ENCODE results near the gene SEC22C. TPM values are rescaled to one million over a fixed set of nuclear protein-coding genes. Genes with fewer than 3 reads are reported as not detected.
A peak's percentile ranks its signal among the peaks of the same experiment; 100 is the strongest.

Gene SEC22C
- 23.5 TPM for polyA plus RNA-seq (2013, experiment 1 of 2)
- 24.1 TPM for polyA plus RNA-seq (2013, experiment 2 of 2)

DNA sequence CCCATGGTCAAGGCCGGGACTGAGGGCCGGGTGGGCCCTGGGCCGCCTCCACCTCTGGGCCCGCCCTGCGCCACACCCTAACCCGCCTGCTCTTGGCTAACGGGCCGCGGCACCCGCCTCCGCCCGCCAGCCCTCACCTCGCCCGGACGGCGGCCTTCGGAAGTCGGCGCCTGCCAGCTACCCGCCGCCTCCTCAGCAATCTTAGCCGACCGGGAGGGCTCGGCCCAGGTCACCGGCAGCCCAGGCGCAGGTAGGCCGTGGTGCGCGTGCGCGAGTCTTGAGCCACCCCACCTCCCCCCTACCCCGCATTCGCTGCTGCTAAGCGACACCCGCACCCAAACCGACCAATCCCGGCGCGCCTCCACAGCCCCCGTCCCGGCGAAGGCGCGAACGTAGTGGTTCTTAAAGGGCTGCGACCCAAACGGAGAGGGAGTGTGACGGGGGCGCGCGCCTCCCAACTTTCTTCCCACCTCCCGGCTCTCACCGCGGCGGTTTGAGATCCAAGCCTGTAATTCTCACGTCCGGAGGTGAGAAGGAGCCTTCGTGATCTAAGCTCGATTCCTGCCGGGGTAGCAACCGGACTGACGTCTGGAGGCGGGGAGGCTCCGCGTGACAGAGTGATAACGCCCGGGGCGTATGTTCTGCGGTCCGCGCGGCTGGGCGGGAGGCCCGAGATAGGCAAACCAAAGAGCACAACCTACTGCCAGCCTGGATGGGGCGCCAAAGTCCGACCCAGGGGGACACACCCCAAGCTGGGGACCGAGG lies at the start of gene SEC22C:
Gene SEC22C (minus strand): TSS at position 259 of the 765 bp plus-strand sequence. CDS start 12,921 bp downstream, outside the sequence.
- H3K18ac ChIP-seq (ENCODE audit: low read length): peak within 1 kb of the TSS; percentile 73
- peak within 1 kb of the TSS; percentile 70 for H3K4ac ChIP-seq (ENCODE audit: low read depth, low read length)
- H3K27ac ChIP-seq (ENCODE audit: low read depth, low read length): peak within 1 kb of the TSS; percentile 91
- peak within 1 kb of the TSS; percentile 93 for H3K56ac ChIP-seq (ENCODE audit: low read length)
- no peak within 1 kb of the TSS for H4K5ac ChIP-seq (ENCODE audit: low read length)
- peak within 1 kb of the TSS; percentile 63 for H3K4me3 ChIP-seq (ENCODE audit: low read length)
- H2BK5ac ChIP-seq (ENCODE audit: low read length): no peak within 1 kb of the TSS
- H3K79me1 ChIP-seq (ENCODE audit: low read length): peaks cover 5% of the 10 kb centered on the region
- H3K4me2 ChIP-seq (ENCODE audit: low read length): peak within 1 kb of the TSS; percentile 77
- no peaks in the 10 kb centered on the region for H3K36me3 ChIP-seq (ENCODE audit: control insufficient read depth, insufficient read depth, low read length)
- H2AK5ac ChIP-seq (ENCODE audit: low read length): no peak within 1 kb of the TSS
- no peaks in the 10 kb centered on the region for H3K4me1 ChIP-seq (ENCODE audit: control insufficient read depth, low read depth, low read length)
- H4K8ac ChIP-seq (ENCODE audit: low read depth, low read length): peak within 1 kb of the TSS; percentile 42
- peak within 1 kb of the TSS; percentile 90 for H3K9ac ChIP-seq (ENCODE audit: low read length)
- H2BK120ac ChIP-seq (ENCODE audit: low read depth, low read length): no peak within 1 kb of the TSS
- H2BK15ac ChIP-seq (replicated peaks; ENCODE audit: low read depth): no peak within 1 kb of the TSS
- peak; percentile 98 for DNase-seq
- no CpG with 5 or more reads among the region's 77 CpGs for WGBS (ENCODE audit: extremely low coverage, insufficient coverage, low lambda C conversion rate)
- no peaks in the 10 kb centered on the region for H3K27me3 ChIP-seq (ENCODE audit: insufficient read depth, low read length, poor library complexity)
- peak within 1 kb of the TSS; percentile 48 for H3K23ac ChIP-seq (ENCODE audit: low read length)
- H3K79me2 ChIP-seq (ENCODE audit: control insufficient read depth, insufficient read depth, low read length): peaks cover 6% of the 10 kb centered on the region

- Histone ChIP-seq H3K4me3 (ENCODE audit: low read length) (no peak overlapping the region), H3K9ac (ENCODE audit: low read length) (no peak overlapping the region), H3K18ac (ENCODE audit: low read length) (no peak overlapping the region), H4K5ac (ENCODE audit: low read length) (no peak overlapping the region), H2BK120ac (ENCODE audit: low read depth, low read length) (no peak overlapping the region), H4K8ac (ENCODE audit: low read depth, low read length) (no peak overlapping the region), H2BK5ac (ENCODE audit: low read length) (no peak overlapping the region), H3K4ac (ENCODE audit: low read depth, low read length) (no peak overlapping the region), H3K23ac (ENCODE audit: low read length) (no peak overlapping the region), H2AK5ac (ENCODE audit: low read length) (no peak overlapping the region), H3K27ac (ENCODE audit: low read depth, low read length) (no peak overlapping the region), H2BK15ac (replicated peaks; ENCODE audit: low read depth) (no peak overlapping the region), H3K56ac (ENCODE audit: low read length) (no peak overlapping the region), H3K27me3 (ENCODE audit: insufficient read depth, low read length, poor library complexity) (no peaks in the 10 kb centered on the region), H3K36me3 (ENCODE audit: control insufficient read depth, insufficient read depth, low read length) (no peaks in the 10 kb centered on the region), H3K4me2 (ENCODE audit: low read length) (no peak overlapping the region), H3K4me1 (ENCODE audit: control insufficient read depth, low read depth, low read length) (no peaks in the 10 kb centered on the region), H3K79me2 (ENCODE audit: control insufficient read depth, insufficient read depth, low read length) (peaks cover 41% of the 10 kb centered on the region), H3K79me1 (ENCODE audit: low read length) (peaks cover 4% of the 10 kb centered on the region)
- WGBS (ENCODE audit: extremely low coverage, insufficient coverage, low lambda C conversion rate): no CpG with 5 or more reads among the region's 2 CpGs
- peak; percentile 37 for DNase-seq
These were observed 31.7 kb upstream of the SEC22C start for GRCh38 chr3:42613462-42613861.

GRCh38 chr3:42612928-42613327 lies 31.2 kb upstream of the SEC22C start:
- no CpG with 5 or more reads among the region's 3 CpGs for WGBS (ENCODE audit: extremely low coverage, insufficient coverage, low lambda C conversion rate)
- Histone ChIP-seq H3K36me3 (ENCODE audit: control insufficient read depth, insufficient read depth, low read length) (no peaks in the 10 kb centered on the region), H3K18ac (ENCODE audit: low read length) (no peak overlapping the region)

GRCh38 chr3:42612217-42612616 lies 30.4 kb upstream of the SEC22C start:
- H3K4me2 ChIP-seq (ENCODE audit: low read length): no peak overlapping the region
- H4K8ac ChIP-seq (ENCODE audit: low read depth, low read length): no peak overlapping the region
- no peak overlapping the region for H4K5ac ChIP-seq (ENCODE audit: low read length)
- no peak overlapping the region for H3K56ac ChIP-seq (ENCODE audit: low read length)
- H3K79me2 ChIP-seq (ENCODE audit: control insufficient read depth, insufficient read depth, low read length): peaks cover 51% of the 10 kb centered on the region
- H2BK15ac ChIP-seq (replicated peaks; ENCODE audit: low read depth): no peak overlapping the region
- DNase-seq: no peak
- no peaks in the 10 kb centered on the region for H3K36me3 ChIP-seq (ENCODE audit: control insufficient read depth, insufficient read depth, low read length)
- no peaks in the 10 kb centered on the region for H3K27me3 ChIP-seq (ENCODE audit: insufficient read depth, low read length, poor library complexity)
- H3K9ac ChIP-seq (ENCODE audit: low read length): no peak overlapping the region
- no peak overlapping the region for H3K4ac ChIP-seq (ENCODE audit: low read depth, low read length)
- H3K18ac ChIP-seq (ENCODE audit: low read length): no peak overlapping the region
- no peak overlapping the region for H3K27ac ChIP-seq (ENCODE audit: low read depth, low read length)
- no peak overlapping the region for H2BK120ac ChIP-seq (ENCODE audit: low read depth, low read length)
- no peak overlapping the region for H3K23ac ChIP-seq (ENCODE audit: low read length)
- no peak overlapping the region for H3K4me3 ChIP-seq (ENCODE audit: low read length)
- peaks cover 6% of the 10 kb centered on the region for H3K79me1 ChIP-seq (ENCODE audit: low read length)
- no CpG with 5 or more reads among the region's 1 CpG for WGBS (ENCODE audit: extremely low coverage, insufficient coverage, low lambda C conversion rate)
- H3K4me1 ChIP-seq (ENCODE audit: control insufficient read depth, low read depth, low read length): no peaks in the 10 kb centered on the region
- no peak overlapping the region for H2BK5ac ChIP-seq (ENCODE audit: low read length)
- no peak overlapping the region for H2AK5ac ChIP-seq (ENCODE audit: low read length)

More at GRCh38 chr3:42612928-42613327, 31.2 kb upstream of the SEC22C start:
- Histone ChIP-seq H3K4ac (ENCODE audit: low read depth, low read length) (no peak overlapping the region), H3K79me1 (ENCODE audit: low read length) (peaks cover 6% of the 10 kb centered on the region), H3K4me1 (ENCODE audit: control insufficient read depth, low read depth, low read length) (no peaks in the 10 kb centered on the region), H3K9ac (ENCODE audit: low read length) (no peak overlapping the region), H3K56ac (ENCODE audit: low read length) (no peak overlapping the region), H2BK15ac (replicated peaks; ENCODE audit: low read depth) (no peak overlapping the region), H3K23ac (ENCODE audit: low read length) (no peak overlapping the region), H3K27me3 (ENCODE audit: insufficient read depth, low read length, poor library complexity) (no peaks in the 10 kb centered on the region), H4K5ac (ENCODE audit: low read length) (no peak overlapping the region), H3K79me2 (ENCODE audit: control insufficient read depth, insufficient read depth, low read length) (peaks cover 46% of the 10 kb centered on the region), H2BK120ac (ENCODE audit: low read depth, low read length) (no peak overlapping the region), H3K27ac (ENCODE audit: low read depth, low read length) (no peak overlapping the region), H3K4me3 (ENCODE audit: low read length) (no peak overlapping the region), H2BK5ac (ENCODE audit: low read length) (no peak overlapping the region), H4K8ac (ENCODE audit: low read depth, low read length) (no peak overlapping the region), H2AK5ac (ENCODE audit: low read length) (no peak overlapping the region), H3K4me2 (ENCODE audit: low read length) (no peak overlapping the region)
- DNase-seq: no peak

GRCh38 chr3:42610976-42611375 lies 29.2 kb upstream of the SEC22C start:
- Histone ChIP-seq H3K79me1 (ENCODE audit: low read length) (peaks cover 6% of the 10 kb centered on the region), H4K8ac (ENCODE audit: low read depth, low read length) (no peak overlapping the region), H3K56ac (ENCODE audit: low read length) (no peak overlapping the region), H2AK5ac (ENCODE audit: low read length) (no peak overlapping the region), H2BK15ac (replicated peaks; ENCODE audit: low read depth) (no peak overlapping the region), H3K27me3 (ENCODE audit: insufficient read depth, low read length, poor library complexity) (no peaks in the 10 kb centered on the region), H3K79me2 (ENCODE audit: control insufficient read depth, insufficient read depth, low read length) (peaks cover 58% of the 10 kb centered on the region), H3K4me1 (ENCODE audit: control insufficient read depth, low read depth, low read length) (no peaks in the 10 kb centered on the region), H3K27ac (ENCODE audit: low read depth, low read length) (no peak overlapping the region), H3K18ac (ENCODE audit: low read length) (no peak overlapping the region), H3K23ac (ENCODE audit: low read length) (no peak overlapping the region), H3K4ac (ENCODE audit: low read depth, low read length) (no peak overlapping the region), H3K4me2 (ENCODE audit: low read length) (no peak overlapping the region), H4K5ac (ENCODE audit: low read length) (no peak overlapping the region), H3K9ac (ENCODE audit: low read length) (no peak overlapping the region), H3K36me3 (ENCODE audit: control insufficient read depth, insufficient read depth, low read length) (no peaks in the 10 kb centered on the region), H2BK120ac (ENCODE audit: low read depth, low read length) (no peak overlapping the region), H2BK5ac (ENCODE audit: low read length) (no peak overlapping the region), H3K4me3 (ENCODE audit: low read length) (no peak overlapping the region)
- WGBS (ENCODE audit: extremely low coverage, insufficient coverage, low lambda C conversion rate): no CpG with 5 or more reads among the region's 1 CpG
- DNase-seq: peak; percentile 21

All from mesendoderm (in vitro differentiated cells).